HG03097 (cell line): ENCODE measurements around the gene WNK2.

Source experiments
- ATAC-seq: cut with Tn5 transposase; IDR thresholded peaks from one replicate; pipeline ENCODE4 v1.9.1; 2021; ENCODE audit not compliant: unreplicated experiment, low FRiP score

Gene WNK2

DNA sequence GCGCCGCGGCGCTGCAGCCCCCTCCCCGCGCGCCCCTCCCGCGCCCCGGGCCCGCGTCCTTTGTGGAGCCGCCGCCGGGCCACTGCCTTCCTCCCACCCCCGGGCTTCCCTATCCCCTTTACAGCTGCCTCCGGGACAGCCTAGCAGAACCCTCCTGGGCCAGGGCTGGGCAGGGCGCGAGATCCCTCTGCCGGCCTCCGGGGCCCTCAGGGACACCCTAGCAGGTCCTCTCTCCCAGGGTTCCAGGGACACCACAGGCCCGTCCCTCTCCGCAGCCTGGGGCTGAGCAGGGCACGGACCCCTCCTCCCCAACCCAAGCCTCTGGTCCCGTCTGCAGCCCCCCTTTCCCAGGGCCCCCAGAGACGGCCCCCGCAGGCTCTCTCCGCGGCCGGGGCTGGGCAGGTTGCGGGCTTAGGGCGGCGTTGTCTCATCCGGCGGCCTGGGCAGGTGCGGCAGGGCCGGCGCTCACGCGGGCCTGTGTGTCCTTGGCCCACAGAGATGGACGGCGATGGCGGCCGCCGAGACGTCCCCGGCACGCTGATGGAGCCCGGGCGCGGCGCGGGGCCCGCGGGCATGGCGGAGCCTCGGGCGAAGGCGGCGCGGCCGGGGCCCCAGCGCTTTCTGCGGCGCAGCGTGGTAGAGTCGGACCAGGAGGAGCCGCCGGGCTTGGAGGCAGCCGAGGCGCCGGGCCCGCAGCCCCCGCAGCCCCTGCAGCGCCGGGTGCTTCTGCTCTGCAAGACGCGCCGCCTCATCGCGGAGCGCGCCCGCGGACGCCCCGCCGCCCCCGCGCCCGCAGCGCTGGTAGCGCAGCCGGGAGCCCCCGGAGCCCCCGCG, 710 bp downstream of the WNK2 start:
- no peak for ATAC-seq

DNA sequence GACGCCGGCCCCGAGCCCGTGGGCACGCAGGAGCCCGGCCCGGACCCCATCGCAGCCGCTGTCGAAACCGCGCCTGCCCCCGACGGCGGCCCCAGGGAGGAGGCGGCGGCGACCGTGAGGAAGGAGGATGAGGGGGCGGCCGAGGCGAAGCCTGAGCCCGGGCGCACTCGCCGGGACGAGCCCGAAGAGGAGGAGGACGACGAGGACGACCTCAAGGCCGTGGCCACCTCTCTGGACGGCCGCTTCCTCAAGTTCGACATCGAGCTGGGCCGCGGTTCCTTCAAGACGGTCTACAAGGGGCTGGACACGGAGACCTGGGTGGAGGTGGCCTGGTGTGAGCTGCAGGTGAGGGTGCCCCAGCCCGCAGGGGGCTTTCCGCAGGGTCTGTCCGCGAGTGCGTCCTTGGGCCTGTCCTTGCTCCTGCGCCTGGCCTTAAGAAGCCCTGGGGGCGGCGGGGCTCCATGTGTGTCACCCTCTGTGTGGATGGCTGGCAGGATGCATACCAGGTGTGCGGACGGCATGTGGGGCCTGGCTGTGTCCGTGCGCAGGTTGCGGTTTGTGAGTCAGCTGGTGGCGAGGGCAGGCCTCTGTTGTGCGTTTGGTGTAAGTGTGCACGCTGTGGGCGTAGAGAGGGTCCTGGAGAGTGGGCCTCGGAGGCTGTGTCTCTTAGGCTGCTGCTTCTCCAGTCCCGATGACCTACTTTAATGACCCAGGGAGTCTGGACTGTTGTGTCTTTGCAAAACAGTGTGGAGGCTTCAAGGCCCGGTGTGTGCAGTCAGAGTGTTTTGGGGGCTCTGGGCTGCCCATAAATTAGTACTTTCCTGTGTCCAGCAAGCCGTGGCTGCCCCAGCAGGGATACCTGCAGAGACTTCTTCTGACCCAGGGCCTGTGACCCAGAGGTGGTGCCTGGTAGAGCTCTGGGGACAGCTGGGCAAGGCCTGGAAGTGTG, 1.6 kb downstream of the WNK2 start:
- ATAC-seq: no peak

DNA sequence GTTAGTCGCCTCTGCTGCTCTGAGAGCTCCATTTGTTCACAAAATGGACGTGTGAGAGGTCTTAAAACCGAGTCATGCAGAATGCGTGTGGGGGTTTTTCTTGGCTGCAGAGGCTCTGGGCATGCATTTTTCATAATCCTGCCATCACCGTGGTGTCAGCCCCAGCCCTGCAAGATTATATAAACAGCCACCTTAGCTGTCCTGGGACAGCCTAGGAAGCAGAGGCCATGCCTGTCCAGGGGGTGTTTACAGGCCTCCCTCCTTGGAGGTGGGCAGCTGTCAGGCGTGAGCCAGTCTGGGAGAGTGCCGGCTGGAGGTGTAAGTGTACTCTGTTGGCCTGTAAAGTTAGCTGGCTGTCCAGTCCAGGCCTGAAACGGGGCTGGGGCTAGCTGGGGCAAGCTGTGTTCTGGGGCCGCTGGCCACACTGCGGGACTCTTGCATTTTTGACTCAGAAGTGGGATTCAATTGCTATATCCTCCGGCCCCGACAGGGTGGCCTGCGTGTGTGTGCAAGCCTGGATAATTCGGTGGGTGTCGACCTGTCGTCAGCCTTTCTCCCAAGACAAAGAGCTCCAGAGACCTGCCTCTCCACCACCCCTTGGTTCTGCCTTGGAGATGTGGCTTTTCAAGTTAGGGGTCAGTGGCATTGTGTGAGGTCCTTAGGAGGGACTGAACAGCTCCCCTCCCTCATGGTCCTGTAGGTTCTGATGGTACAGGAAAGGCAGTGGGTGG, 2.4 kb downstream of the WNK2 start:
- no peak for ATAC-seq

DNA sequence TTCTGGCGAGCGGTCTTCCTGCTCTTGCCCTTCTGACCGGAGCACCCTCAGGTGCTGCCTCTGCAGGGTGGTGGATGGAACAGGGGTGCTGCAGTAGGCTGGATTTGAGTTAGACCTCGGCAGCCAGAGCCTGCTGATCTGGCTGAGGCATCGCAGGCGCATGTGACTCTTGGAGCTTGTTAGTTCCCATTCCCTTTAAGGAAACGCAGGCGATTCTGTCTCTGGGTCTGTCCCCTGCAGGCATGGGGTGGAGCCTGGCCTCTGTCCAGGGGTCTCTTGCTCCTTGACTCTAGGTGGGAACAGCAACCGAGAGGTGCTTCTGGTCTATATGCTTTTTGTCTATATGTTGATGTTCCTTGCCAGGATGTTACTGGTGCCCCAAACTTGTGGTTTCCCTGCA, 3.1 kb downstream of the WNK2 start:
- no peak for ATAC-seq

DNA sequence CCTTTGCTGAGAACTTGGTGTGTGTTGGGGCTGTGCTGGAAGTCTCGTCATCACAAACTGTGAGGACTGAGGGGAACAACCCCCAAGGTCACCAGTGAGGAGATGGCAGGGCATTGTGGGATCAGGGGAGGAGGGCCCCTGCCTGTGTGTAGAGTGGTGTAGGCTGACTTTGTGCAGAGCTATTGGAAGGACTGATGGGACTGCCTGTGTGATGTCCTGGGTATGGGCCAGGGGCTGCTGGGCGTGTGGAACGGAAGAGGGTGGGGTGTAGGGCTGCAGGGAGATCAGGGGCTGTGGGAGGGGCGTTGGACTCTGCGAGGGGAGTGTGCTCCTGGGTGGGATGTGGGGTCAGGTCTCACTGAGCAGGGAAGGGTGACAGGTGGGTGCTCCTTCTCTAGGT, 3.6 kb downstream of the WNK2 start:
- no peak for ATAC-seq

DNA sequence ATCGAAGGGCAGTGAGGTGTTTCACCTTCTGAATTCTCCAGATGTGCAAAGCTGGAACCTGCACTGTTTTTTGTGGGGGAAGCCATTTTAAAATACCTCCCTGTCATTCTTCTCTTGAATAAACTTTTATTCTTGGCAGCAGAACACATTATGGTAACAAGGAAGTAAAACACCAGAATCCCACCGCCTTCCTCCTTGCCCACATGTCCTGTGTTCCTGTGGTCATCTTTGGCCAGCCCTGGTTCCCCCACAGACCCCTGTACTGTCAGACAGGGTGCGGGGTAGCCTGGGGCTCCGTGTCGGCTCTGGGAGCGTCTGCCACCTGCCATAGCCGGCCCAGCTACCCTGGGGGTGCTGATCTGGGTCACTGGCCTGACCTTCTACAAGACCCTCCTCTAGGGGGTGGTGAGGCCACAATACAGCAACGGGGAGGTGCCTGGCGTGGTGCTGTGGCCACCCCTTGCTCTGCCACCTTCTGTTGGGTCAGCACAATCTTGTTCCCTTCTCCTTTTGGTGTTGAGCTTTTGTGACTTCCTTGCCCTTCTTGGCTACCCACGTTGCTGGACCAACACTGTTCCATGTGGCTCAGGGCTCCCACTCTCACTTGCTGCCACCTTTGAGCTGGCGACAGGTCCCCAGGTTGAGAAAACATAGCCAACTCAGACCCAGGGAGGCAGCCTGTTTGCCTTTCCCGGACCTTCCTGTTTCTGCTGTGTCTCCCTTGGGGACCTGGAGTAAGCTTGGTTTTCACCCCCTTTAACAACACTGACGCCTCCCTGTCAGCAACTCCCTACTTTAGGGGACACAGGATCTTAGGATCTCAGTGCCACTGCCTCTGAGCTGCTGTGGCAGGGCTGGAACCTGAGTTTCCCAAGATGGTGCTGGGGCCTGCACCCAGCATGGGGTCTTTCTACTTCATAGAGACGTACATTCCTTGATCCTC, 4.8 kb downstream of the WNK2 start:
- ATAC-seq: no peak

DNA sequence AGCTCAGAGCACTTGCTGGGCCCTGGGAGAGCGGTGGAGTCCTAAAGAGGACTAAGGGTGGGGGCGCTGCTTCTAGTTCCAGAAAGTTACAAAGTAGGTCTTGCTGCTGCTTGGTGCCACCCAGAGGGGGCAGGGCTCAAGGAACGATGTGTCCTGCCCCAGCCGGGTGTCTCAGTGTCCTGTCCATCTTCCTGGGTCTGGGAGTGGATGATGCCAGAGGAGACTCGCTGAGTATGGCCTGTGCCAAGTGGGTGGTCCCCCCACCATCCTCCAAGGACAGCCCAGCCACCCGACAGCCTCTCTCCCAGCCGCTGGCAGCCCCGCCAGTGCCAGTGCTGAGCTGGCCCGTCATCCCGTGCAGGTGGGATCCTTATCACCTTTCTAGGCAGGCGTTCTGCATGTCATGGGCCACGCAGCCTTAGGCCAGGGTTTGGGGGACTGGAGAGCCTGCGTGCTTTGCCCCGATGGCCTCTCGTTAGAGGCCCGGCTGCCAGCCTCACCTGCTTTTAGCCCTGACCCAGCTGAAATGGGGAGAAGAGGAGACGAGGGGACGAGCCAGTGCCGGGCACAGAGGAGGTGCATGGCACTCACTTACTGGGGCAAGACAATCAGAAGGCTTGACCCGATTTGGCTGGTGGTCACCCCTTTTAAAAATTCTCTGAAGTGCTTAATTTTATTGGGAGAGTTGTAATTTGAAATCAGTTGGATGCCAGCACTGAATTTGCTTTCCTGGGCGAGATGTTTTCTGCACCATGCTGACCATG, 5.6 kb downstream of the WNK2 start:
- ATAC-seq: no peak

DNA sequence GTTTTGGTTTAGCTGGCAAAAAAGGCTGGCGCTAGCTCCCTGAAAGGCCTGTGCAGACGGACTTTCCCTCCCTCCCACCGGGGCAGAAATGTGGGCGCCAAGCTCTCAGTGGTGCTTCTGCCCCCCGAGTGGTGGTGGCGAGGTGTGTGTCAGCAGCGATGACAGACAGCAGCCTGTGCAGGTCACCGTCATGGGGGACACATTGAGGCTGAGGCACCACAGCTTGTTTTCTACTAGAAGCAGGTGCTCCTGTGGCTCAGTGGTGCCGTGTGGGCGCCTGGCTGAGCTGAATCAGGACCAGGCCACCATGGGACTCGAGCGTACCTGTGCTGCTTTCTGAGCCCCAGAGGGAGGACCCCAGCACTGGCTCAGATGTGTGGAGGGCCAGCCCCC, 6.2 kb downstream of the WNK2 start:
- no peak for ATAC-seq

DNA sequence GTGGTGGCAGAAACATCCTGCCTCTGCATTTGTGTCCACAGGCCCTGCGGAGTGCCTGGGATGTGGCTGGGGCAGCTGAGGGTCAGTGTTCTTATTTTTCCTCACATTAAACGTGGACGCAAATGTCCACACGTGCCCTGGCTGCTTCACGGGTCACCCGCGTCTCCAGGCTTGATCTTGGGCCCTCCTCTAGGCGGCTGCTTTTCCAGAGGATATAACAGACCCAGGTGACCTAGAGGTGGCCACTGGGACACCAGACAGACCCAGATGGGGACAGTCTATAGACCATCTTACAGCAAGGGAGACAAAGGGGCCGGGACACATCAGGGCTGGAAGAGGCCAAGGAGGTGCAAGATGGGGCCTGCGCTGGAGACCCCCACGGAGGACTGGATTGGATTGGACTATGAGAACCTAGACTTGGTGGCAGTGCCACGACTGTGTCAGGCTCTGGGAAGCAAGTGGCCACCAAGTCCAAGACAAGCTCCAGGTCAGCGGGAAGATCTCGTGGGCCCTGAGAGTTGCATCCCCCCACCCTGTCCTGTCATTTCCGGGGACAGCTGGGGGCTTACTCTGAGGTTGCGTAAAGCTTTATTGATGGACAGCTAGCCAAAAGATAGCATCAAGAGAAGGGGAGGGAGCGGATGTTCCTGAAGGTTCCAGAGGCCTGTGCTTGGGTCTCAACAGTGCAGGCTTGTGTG, 6.9 kb downstream of the WNK2 start:
- no peak for ATAC-seq

DNA sequence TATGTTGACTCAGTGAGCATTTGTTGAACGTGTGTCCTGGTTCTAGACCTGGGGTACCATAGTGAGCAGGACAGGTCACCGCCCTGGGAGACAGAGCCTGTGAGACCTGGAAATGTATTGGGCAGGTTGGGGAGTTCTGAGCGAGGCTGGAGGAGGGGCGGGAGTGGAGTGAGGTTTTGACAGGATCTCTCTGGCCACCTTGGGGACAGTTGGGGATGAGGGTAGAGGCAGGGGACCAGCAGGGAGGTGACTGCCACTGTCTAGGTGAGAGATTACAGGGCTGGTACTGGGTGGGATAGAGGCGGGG, 7.4 kb downstream of the WNK2 start:
- no peak for ATAC-seq

DNA sequence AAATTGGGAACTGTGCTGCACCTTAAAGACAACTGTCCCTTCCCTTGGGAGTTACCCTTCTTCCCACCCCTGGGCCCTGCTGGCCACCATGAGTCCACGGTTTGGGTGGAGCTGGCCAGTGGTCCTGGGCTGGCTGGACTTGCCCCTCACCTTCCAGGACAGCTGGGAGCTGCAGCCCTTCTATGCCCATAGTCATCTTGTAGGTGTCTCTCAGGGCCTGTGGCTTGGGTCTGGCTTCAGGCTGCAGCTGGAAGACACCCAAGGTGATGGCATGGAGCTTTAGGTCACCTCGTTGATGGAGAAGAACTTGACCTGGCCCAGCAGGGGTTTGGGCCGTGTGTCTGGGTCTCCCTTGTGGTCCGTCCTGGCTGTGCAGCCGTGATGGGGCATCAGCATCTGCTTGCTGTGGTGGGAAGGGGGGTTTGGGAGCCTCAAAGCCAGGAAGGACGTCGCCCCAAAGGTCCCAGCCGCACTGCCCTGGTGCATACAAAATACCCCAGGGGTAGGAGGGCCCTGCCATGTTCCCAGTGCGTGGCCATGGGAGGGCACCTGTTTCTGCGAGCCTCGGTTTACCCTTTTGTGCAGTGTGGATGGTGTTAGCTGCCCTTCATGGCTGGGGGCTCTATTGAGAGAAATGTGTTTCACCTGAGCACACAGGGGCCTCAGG, 8.9 kb downstream of the WNK2 start:
- no peak for ATAC-seq

DNA sequence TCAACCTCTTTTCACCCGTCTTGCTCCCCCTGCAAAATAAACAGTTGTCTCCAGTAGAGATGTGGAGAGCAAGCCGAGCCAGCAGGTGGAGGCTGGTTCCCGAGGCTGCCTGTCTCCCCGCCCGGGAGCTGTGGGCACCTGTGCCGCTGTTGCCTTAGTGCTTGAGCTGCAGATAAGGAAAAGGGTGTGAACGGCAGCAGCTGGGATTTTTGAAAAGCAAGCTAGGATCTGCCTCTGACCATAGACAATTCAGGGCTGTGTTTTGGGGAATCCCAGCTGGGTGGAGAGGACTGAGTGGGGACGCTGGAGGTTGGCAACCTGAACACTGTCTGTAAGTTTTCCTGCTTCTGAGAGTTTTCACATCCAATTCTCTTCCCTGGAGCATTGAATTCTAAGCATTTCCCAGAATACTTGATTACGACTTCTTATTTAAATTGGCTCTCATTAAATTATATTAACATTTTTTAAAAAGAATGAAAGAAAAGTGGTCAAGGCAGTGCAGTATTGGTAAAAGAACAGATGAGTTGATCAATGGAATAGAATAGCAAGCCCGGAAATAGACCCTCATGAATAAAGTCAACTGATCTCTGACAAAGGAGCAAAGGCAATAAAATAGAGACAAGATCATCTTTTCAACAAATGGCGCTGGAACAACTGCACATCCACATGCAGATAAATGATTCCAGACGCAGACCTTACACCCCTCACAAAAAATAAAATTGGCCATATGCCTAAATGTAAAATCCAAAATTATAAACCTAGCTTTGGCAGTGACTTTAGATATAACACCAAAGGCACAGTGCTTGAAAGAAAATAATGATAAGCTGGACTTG, 9.7 kb downstream of the WNK2 start:
- no peak for ATAC-seq

DNA sequence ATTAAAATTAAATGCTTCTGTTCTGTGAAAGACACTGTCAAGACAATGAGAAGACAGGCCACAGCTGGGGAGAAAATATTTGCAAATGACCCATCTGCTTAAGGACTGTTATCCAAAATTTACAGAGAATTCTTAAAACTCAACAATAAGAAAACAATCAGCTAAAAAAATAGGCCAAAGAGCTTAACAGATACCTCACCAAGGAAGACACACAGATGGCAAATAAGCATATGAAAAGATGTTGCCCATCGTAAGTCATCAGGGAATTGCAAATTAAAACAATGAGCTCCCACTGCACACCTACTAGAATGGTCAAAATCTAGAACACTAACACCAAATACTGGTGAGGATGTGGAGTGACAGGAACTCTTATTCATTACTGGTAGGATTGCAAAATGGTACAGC, 10.3 kb downstream of the WNK2 start:
- ATAC-seq: no peak

DNA sequence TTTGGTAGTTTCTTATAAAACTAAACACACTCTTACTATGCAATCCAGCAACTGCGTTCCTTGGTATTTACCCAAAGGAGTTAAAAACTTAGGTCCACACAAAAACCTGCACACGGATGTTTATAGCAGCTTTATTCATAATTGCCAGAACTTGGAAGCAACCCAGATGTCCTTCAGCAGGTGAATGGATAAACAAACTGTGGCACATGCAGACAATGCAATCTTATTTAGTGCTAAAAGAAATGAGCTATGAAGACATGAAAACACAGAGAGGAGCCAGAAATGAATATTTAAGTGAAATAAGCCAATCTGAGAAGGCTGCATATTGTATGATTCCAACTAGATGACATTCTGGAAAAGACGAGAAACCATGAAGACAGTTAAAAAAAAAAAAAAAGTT, 10.7 kb downstream of the WNK2 start:
- ATAC-seq: no peak

DNA sequence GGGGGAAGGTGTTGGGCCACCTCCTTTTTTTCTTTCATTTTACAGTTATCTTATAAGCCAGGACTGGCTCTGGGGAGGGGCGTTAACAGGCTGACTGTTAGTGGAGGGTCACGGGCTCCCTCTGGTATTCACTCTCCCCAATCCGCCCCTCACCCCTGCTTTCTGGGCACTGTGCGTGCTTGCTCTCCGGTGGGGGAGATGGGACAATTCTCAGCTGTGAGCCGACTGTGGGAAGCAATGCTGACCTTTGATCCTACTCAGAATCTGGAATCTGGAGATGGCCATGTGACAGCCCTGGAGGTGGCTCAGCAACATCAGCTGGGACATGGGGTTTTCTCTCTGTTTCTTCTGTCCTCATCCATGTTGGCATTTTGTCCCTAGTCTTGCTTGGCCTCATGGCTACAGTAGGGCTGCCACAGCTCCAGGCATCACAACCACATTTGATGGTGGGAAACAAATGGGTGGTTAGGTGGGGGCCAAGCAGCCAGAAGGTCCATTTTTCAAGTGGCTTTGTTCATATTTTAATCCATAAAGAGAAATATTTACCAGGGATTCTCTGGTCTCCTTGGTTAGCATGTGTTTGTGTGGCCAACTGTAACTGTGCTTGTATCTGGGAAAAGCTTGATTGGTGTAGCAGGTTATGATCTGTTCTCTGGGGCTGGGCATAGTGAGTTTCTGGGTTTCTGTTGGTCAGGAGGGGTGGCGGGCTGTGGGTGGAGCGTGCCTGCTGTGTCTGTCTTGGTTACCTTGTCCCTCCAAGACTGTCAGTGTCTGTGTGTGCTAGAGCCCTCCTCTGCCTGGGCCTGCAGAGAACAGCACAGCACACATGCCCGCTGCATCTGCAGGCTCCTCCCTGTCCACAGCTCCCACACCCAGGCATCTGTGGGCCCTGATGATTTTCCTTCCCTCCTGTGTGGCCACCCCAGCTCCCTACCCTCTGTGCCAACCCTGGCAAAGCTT, 12.4 kb downstream of the WNK2 start:
- ATAC-seq: no peak

DNA sequence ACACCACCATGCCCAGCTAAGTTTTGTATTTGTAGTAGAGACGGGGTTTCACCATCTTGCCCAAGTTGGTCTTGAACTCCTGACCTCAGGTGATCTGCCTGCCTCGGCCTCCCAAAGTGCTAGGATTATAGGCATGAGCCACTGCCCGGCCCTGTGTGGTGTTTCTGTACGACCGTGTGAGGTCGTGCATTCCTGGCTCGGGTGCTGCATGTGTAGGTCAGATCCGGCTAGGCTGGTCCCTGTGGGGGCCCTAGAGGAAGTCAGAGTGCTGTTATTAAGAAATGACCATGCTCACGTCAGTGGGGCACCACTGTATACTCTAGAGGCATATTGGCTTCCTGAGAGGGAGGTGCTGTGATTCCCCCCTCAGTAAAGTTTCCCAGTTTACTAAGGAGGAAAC, 13.7 kb downstream of the WNK2 start:
- ATAC-seq: no peak
